Fibroblast of mammary gland (primary cell): ENCODE measurements around the gene GNB1L.

Source experiments
- DNase-seq: peaks from one replicate; pipeline ENCODE4 v3.0.0-alpha.2; 2010; ENCODE audit warnings: low read depth
- H3K4me3 ChIP-seq: 2 replicates; pipeline ENCODE4 v1.5.1; 2011; ENCODE audit warnings: low read depth, mild to moderate bottlenecking, low read length, moderate library complexity; ENCODE audit not compliant: control insufficient read depth
- TF ChIP-seq, protein P1 (sequence below): conservative IDR thresholded peaks from 2 replicates; pipeline ENCODE4 v1.5.1; 2011; ENCODE audit warnings: low read depth, low read length, inconsistent platforms; ENCODE audit not compliant: control insufficient read depth, insufficient read depth

Gene GNB1L

DNA sequence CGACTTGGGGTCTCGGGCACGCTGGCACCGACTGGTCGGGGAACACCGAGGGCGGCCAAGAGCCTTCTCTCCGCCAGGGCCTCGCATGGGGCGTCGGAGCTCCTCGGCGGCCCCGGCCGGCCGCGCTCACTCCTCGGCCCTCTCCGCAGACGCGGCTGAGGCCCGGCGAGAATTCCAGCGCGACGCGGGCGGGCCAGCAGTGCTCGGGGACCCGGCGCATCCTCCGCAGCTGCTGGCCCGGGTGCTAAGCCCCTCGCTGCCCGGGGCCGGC lies 88.5 kb downstream of the GNB1L start:
- DNase-seq, result no peak
- no peak overlapping the region for H3K4me3 ChIP-seq
- TF ChIP-seq, protein P1, sequence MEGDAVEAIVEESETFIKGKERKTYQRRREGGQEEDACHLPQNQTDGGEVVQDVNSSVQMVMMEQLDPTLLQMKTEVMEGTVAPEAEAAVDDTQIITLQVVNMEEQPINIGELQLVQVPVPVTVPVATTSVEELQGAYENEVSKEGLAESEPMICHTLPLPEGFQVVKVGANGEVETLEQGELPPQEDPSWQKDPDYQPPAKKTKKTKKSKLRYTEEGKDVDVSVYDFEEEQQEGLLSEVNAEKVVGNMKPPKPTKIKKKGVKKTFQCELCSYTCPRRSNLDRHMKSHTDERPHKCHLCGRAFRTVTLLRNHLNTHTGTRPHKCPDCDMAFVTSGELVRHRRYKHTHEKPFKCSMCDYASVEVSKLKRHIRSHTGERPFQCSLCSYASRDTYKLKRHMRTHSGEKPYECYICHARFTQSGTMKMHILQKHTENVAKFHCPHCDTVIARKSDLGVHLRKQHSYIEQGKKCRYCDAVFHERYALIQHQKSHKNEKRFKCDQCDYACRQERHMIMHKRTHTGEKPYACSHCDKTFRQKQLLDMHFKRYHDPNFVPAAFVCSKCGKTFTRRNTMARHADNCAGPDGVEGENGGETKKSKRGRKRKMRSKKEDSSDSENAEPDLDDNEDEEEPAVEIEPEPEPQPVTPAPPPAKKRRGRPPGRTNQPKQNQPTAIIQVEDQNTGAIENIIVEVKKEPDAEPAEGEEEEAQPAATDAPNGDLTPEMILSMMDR, result no peak

DNA sequence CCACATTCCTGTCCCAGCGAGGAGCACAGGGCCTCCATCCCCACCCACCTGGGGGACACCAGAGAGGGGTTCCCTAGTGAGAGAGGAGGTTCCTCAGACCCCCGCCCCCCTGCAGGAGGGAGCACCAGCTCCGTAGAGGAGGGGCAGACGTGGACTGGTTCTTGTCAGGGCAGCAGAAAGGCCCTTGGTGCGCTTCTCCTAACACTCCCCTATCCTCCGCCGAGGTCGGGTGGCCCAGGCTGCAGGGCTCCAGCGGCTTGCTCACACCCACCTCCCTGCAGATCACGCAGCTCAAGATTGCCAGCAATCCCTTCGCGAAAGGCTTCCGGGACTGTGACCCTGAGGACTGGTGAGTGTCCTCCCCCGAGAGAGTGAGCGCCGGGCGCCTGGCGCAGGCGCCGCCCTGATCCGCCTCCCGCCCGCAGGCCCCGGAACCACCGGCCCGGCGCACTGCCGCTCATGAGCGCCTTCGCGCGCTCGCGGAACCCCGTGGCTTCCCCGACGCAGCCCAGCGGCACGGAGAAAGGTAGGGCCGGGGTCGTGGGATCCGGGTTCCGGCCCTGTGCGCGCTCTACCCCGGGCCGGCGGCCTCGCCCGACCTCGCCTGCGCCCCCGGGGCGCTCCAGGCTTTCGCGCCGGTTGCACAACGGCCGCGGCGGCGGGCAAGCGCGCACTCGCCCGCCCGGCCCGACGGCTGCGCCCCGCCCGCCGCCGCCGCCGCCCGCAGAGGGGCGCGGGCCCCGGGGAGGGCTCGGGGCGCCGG lies 89.0 kb downstream of the GNB1L start:
- DNase-seq, result no peak
- no peak overlapping the region for H3K4me3 ChIP-seq
- TF ChIP-seq, protein P1, result no peak

DNA sequence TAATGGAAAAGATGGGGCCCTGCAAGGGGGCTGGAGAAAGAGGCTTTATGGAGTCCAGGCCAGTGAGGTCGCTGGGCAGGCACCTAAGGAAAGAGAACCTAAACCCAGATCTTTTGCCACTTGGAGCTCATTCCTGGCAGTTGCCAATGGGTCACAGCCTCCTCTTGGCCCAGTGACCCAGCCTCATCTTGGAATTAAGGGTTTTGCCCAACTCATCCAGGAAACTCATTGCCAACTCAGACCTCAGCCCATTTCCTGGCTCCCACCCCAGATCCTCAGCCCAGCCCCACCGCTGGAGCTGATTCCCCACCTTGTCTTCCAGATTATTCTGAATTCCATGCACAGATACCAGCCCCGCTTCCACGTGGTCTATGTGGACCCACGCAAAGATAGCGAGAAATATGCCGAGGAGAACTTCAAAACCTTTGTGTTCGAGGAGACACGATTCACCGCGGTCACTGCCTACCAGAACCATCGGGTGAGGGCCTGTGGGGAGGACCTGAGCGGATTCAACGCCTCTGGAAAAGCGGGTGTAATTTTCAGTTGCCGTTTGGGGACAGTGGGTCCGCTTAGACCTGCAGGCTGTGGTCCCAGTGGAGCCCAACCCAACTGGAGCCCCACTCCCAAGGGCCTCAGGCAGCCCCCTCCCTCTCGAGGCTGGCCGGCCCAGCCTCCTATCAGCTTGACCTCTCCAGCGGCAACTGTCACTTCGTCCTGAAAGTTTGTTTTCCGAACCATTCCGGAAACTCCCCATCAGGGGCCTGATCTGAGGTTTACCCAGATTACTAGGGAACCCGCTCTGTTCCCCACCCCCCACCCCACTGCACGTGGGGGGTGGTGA lies 89.8 kb downstream of the GNB1L start:
- DNase-seq, result no peak
- H3K4me3 ChIP-seq, result no peak overlapping the region
- TF ChIP-seq, protein P1, result no peak

DNA sequence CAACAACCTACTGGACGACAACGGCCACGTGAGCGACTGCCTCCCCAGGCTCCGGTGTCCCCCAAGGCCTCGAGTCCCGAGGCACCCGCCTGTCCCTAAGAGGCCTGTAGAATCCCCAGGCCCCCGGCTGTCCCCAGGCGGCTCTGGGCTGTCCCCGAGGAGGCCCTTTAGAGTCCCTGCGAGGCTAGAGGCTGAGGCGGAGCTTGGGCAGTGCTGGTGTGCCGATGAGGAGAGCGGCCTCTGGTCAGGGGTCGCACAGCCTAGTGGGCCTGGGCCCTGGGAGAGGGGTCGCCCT lies 90.4 kb downstream of the GNB1L start:
- no peak for DNase-seq
- TF ChIP-seq, protein P1, result no peak
- no peak overlapping the region for H3K4me3 ChIP-seq

DNA sequence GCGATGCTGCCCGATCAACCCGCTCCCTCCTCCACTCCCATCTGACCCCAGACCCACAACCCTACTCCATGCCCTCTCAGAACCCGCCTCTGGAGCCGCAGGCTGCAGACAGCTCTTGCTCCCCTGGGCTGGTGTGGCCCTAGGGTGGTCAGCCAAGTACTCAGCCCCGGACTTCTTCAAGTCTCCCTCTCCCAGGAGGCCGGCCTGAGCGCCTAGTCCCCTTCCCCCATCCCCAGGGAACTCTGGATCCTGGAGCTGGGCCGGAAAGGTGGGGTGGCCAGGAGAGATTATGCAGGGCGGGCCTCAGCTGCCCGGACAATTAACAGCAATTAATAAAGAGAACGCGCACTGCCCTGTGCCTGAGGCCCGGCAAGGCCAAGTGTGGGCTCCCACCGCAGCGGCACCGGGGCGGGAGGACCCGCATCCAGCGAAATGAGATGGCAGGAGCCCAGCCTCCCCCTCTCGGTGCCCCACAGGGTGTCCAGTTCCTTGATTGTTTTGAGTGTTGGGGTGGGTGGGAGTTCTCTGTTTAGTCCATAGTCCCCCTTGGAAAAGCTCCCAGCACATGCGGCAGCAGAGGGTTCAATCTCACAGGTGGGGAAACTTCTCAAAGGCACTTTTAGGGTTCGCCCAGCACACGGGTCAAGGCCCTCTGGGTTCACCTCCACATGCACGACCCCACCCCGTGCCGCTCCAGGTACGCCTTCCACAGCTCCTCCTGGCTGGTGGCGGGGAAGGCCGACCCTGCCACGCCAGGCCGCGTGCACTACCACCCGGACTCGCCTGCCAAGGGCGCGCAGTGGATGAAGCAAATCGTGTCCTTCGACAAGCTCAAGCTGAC lies 91.0 kb downstream of the GNB1L start:
- no peak for DNase-seq
- no peak overlapping the region for H3K4me3 ChIP-seq

More for the DNA sequence above, 91.0 kb downstream of the GNB1L start:
- TF ChIP-seq, protein P1, result no peak
